GM18873 (cell line): Measurements from ENCODE around the gene ANGPTL4.
"Not testable (repeated sequence)": the region's sequence is repeated elsewhere in the genome, so short reads cannot be mapped to it uniquely, and the experiment has no call there.

Experiments
- ATAC-seq: cut with Tn5 transposase; IDR thresholded peaks from one replicate; pipeline ENCODE4 v1.9.1; 2021; ENCODE audit warnings: mild to moderate bottlenecking, moderate library complexity, moderate number of reproducible peaks; ENCODE audit not compliant: unreplicated experiment, low FRiP score

ANGPTL4 gene

DNA sequence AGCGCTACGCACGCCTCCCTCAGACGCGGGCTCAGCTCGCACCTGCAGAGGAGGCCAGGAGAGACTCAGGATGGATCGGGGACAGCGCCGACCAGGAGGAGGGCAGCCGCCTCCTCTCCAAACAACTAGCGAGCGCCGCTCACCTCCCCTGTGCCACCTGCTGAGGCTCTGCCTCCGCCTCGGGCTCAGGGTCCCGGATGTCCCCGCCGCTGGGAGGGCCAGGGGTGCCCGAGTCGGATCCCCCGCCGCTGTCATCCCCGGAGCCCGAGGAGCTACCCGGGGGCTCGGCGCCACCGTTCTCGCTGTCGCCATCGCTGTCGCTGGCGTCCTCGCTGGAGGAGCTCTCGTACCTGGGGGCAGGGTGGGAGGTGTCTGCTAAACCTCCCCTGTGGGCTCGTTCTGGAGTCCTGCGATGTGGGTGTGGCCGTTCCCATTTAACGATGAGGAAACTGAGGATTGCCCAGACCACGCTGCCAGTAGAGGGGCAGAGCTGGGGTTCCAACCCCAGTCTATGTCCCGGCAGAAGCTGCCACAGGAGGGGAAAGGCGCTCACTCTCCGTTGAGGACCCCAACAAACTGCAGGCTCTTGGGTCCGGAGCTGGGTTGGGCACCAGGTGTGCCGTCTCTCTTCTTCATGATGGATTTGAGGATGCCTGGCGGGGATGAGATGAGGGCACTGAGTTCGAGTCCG, 30.0 kb upstream of the ANGPTL4 start:
- ATAC-seq: no peak

DNA sequence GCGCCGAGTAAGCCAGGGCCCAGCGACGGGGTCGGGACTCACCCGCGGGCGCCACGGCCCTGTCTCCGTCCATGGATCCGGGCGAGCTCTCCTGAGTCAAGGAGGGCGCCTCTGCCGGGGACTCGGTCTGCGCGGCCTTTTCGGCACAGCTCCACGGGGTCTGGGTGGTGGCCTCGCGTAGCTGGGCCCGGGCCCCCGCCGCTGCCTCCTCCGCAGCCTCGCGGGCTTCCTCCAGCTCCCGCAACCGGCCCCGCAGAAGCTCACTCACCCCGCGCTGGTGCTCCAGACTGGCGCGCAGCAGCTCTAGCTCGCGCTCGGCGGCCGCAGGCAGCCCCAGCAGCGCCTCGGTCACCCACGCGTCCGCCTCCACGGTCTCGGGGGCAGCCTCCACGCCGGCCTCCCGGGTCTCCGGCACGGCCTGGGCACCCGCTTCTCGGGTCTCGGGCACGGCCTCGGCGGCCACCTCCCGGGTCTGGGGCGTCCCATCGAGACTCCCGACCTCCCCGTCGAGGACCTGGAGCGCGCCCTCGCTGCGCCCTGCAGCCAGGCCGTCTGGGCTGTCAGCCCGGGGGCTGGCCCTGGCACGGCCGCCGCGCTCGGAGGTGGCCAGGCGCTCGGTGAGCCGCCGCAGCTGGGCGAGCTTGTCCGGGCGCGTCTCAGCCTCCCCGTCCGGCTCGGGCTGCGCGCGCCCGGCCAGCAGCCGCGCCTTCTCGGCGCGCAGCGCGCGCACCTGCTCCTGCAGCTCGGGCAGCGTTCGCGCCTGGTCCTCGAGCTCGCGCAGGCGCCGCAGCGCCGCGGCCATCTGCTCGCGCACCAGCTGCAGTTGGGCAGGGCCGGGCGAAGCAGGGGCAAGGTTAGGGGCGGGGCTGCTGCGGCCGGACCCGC, 29.3 kb upstream of the ANGPTL4 start:
- ATAC-seq: no peak

DNA sequence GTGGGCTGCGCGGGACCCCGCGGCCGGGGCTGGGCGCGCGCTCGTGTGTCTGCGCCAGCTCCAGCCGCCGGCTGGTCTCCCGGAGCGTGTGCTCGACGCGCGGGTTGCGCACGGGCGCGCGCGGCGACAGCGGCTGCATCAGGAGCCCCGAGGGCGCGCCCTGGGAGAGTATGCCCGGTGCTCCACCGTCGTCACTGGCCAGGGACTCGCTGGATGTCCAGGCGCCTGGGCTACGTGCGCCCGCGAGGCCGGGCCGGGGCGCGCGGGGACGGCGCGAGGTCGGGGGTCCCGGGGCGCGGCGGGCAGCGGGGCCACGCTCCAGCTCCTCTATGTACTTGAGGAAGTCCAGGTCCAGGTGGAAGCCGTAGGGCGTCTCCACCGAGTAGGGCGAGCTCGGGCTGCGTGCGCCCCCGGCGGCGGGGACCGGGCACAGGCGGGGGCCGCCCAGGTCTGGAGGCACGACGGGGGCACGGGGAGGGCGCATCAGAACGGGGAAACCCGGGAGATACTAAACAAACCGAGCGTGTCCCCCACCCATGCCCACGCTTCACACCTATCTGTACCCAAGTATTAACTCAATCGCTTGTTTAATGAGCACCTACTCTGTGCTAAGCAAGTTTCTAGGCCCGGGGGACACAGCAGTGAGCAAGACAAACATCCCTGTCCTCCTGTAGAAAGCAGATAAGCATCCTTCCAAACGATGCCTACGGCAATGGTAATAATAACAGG, 28.4 kb upstream of the ANGPTL4 start:
- ATAC-seq: no peak

DNA sequence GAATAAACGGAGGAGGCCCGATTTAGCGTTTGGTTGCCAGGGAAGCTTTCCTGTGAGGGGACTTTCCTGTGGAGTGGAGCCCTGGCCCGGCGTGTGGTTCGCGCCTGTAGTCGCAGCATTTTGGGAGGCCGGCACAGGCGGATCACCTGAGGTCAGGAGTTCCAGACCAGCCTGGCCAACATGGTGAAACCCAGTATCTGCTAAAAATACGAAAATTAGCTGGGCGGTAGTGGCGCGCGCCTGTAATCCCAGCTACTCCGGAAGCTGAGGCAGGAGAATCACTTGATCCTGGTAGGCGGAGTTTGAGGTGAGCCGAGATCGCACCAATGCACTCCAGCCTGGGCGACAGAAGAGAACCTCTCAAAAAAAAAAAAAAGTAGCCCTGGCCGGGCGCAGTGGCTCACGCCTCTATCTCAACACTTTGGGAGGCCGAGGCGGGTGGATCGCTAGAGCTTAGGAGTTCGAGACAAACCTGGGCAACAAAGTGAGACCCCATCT, 27.8 kb upstream of the ANGPTL4 start:
- ATAC-seq: no peak

DNA sequence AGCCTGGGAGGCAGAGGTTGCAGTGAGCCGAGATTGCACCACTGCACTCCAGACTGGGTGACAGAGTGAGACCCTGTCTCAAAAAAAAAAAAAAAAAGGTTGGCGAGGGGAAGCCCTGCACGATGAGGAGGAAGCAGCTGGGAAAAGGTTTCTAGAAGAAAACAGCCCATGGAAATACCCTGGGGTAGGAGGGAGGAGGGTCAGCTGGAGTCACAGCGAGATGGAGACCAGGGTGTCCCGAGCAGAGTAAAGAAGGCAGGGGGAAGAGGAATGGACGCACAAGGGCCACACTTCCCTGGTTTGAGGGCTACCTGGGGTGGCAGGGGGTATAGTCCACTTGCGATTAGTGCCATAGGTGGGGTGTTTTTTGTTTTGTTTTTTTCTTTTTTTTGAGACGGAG, 27.3 kb upstream of the ANGPTL4 start:
- ATAC-seq: no peak

DNA sequence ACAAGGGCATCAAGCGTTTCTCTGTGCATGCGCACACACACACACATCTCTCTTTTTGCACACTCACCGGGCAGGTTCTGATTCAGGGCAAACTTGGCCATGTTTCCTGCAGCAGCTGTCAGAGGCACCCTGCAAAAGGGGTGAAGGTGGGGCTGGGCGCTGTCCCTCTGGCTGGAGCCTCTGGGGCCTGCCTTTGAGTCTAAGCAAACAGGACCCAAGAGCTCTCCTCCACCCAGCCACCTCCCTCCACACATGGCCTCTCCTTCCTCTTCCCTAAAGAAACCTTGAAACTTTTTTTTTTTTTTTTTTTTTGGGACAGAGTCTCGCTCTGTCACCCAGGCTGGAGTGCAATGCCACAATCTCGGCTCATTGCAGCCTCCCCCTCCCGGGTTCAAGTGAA, 26.2 kb upstream of the ANGPTL4 start:
- no peak for ATAC-seq

DNA sequence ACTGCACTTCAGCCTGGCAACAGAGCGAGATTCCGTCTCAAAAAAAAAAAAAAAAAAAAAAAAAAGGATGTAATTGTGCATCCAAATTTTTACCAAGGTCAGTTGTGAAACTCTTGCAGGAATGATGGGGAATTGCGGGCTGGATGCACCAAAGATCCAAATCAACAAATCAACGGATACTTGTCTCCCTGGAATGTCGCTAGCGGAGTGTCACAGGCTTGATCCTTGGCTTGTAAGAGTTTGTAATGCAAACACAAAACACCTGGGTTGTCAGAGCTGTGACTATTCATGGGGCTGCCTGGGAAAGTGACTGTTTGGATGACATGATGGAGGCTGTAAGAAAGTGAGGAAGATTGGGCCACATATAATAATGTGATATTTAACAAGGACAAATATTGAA, 25.1 kb upstream of the ANGPTL4 start:
- no peak for ATAC-seq

DNA sequence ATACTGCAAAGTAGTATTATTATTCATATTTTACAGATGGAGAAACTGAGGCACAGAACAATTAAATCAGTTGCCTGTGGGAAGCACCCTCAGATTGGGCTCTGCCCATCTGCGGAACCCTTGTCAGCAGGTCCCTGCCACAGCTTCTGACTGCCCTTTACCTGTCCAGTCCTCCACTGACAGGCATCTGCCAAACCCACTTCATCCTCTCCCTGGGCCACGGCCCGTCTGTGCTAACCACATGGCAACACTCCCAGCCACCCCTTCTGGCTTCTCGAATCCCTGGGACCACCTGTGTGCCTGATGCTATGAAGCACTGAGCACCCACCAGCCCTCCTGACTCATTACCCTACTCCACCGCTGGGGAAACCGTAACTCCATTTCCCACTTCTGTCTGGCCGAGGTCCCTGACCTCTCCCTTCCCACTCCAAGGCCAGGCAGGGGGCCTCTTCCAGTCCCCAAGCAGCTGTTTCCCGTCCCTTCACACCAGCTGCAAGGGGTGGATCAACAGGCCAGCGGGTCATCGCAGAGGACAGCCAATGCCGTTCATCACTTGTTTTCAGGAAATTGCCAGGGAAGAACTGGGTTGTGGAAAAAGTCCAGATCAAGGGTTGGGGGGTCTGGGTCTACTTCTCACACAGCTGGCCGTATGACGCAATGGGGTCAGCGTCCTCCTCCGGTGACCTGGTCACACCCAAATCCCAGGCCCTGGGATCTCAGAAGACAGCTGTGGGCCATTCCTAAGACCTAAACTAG, 23.4 kb upstream of the ANGPTL4 start:
- ATAC-seq: no peak

DNA sequence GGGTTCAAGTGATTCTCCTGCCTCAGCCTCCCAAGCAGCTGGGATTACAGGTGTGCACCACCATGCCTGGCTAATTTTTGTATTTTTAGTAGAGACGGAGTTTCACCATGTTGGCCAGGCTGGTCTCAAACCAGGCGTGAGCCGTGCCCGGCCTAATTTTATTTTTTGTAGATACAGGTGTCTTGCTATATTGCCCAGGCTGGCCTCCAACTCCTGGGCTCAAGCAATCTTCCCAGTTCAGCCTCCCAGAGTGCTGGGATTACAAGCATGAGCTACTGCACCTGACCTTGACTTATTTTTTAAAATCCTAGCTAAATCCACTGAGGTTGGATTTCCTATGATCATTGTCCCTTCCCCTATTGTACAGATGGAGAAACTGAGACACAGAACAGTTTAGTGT, 22.5 kb upstream of the ANGPTL4 start:
- ATAC-seq: not testable (repeated sequence)

DNA sequence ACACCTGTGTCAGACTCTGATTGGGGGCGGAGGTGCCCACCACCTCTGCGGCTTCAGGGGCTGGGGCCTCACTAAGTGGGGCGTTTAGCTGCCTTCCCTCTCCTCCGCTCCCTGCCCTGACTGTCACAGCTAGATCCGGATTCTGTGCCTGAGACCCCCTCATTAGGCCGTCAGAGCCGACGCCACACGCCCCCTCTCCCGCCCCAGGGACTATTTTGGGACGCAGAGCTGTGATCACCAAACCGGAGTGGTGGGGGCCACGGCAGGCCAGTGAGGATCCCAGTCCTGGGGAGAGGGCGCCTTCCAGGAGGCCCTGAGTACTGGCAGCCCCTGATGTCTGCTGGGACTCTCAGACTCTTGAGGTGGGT, 21.7 kb upstream of the ANGPTL4 start:
- ATAC-seq: no peak

DNA sequence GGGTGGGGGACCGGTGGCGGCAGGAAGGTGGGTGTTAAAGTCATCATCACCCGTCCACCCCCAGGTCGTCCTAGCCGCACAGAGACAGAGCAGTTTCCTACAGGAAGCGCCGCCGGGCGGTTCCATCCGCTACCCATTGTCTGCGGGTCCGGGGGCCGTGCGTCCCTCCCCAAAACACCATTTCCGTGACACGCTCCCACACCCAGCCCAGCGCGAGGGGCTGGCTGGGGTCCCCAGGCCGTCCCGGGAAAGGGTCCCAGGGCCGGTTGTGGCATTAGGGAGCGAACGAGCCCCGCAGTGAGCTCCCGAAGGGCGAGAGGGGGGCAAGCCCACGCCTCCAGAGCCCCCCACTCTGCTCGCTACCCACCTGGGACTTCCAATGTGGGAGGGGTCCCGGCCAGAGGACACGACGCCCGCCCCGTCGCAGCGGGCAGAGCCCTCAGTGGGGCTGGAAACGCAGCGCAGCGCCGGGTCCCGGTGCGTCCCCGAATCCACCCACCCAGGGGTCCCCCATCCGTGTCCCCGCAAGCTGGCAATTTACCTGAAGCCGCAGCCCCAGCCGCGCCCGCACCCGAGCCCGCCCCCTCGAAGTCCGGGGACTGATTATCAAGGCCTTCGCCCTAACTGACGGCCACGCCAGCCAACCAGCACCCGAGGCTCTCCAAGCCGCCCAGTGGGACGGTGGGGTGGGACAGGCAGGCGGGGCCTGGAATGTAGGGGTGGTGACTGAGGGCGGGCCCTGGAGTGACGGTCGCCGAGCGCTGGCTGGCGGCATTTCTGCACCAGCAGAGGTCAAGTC, 21.1 kb upstream of the ANGPTL4 start, which contains the start of gene KANK3:
TSS of gene KANK3 (minus strand) at position 579 of the 799 bp plus-strand sequence. CDS start 5,434 bp downstream, outside the sequence.
- no peak for ATAC-seq

DNA sequence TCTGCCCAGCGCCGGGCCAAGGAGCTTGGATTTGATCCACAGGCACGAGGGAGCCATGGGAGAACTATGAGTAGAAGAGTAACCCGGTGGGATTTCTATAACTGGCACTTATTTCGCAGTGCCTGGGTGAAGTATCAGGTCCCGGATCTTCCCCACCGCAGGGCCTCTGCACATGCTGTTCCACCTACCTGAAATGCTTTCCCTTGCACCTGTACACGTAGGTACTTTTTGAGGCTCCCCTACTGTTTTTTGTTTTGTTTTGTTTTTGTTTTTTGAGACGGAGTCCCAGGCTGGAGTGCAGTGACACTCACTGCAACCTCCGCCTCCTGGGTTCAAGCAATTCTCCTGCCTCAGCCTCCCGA, 20.5 kb upstream of the ANGPTL4 start:
- no peak for ATAC-seq

DNA sequence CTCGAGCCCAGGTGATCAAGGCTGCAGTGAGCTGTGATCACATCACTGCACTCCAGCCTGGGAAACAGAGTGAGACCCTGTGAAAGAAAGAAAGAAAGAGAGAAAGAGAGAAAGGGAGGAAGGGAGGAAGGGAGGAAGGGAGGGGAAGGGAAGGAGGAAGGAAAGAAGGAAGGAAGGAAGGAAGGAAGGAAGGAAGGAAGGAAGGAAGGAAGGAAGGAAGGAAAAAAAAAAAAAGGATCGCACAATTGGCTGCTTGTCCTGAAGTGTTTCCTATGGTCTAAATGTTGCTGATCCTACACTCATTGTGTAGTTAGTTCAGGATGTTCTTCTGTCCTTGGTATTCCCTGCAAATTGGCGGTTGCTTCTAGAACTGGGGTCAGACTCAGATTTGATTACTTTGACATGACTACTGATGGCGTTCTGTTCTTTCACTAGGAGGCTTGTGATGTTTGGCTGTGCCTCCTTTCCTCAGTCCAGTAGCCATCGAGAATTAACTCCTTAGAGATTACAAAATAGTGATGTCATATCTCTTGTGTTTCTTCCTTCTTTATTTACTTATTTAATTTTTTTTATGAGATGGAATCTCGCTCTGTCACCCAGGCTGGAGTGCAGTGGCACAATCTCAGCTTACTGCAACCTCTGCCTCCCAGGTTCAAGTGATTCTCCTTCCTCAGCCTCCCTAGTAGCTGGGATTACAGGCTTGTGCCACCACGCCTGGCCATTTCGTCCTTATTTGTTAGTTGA, 14.2 kb upstream of the ANGPTL4 start:
- not testable (repeated sequence) for ATAC-seq

DNA sequence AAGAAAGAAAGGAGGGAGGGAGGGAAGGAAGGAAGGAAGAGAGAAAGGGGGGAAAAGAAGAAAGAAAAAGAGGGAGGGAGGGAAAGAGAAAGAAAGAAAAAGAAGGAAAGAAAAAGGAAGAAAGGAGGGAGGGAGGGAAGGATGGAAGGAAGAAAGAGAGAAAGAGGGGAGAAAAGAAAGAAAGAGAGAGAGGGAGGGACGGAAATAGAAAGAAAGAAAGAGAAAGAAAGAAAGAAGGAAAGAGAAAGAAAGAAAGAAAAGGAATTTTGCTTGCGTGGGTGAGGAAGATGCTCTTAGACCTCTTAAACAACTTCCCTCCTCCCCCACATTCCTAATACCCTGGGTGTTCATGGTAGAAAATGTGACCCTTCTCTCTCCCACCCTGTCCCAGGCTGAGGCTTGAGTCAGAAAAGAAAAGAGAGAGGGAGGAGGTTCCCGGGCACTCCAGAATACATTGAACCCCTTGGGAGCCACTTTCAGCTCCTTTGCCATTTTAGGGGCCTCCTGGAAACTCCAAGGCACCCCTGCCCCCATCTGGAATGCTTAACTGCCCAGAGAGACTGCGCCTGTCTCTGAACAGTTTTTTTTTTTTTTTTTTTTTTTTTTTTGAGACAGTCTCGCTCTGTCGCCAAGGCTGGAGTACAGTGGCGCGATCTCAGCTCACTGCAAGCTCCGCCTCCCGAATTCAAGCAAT, 11.7 kb upstream of the ANGPTL4 start:
- ATAC-seq: no peak

DNA sequence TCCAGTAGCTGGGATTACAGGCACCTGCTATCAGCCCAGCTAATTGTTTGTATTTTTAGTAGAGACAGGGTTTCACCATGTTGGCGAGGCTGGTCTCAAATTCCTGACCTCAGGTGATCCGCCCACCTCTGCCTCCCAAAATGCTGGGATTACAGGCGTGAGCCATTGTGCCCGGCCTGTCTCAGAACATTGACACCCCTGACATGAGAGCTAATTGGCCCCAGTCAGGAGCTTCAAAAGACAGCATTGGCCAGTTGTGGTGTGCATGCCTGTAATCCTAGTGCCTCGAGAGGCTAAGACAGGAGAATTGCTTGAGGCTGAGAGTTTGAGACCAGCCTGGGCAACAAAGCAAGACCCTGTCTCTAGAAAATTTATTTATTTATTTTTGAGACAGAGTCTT, 11.1 kb upstream of the ANGPTL4 start:
- not testable (repeated sequence) for ATAC-seq

DNA sequence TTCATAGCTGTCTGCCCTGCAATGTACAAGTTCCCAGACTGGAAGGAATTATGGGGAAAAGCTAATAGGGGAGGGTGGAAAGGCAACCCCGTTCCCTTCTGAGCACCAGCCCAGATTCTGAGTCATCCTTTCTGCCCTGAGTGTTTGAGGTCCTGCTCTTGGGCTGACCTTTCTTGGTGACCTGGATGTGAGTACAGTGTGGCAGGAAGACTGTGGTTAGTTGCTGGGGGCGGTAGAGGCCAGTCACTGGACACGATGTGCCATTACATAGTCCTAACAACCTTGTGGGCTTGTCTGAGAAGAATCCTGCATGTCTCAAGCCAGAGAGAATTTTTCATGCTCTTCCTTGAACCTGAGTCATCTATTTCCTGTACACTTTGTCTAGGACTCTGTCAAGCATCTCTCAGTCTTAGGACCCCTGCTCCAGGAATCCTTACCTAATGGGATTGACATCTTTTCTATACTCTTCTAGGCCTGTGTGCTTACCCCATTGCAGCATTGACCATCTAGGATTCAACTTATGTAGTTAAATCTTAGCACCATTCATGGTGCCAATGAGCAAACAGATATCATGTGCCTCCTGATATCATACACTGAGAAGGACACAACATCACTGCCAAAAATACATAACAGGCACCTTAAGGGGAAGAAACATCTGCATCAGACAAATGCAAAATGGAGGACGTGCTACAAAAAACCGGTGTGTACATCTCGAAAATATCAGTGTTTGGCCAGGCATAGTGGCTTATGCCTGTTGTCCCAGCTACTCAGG, 8.1 kb upstream of the ANGPTL4 start:
- no peak for ATAC-seq

DNA sequence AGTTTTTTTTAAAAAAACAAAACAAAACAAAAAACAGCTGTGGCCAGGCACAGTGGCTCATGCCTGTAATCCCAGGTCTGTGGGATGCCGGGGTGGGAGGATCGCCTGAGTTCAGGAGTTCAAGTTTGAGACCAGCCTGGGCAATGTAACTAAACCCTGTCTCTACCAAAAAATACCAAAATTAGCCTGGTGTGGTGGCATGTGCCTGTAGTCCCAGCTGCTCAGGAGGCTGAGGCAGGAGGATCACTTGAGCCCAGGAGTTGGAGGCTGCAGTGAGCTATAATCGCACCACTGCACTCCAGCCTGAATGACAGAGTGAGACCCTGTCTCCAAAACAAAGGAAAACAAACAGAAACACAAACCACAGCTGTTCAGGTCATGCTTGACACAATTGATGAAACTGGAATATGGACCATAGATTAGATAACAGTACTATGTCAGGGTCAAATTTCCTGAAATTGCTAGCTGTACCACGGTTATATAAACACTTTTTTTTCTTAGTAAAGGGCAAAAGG, 6.9 kb upstream of the ANGPTL4 start:
- no peak for ATAC-seq
